Neural cell (in vitro differentiated cells): Measurements from ENCODE around the gene DIRAS1.

ENCODE experiments used
- CTCF ChIP-seq: fragments of 450-650 bp; IDR thresholded peaks from 2 replicates; pipeline ENCODE4 v1.5.1; 2014; ENCODE audit warnings: antibody characterized with exemption, mild to moderate bottlenecking, moderate library complexity; ENCODE audit not compliant: poor library complexity, severe bottlenecking
- EP300 ChIP-seq: fragments of 450-650 bp; conservative IDR thresholded peaks from 2 replicates; pipeline ENCODE4 v1.6.1; 2014; ENCODE audit warnings: antibody characterized with exemption, mild to moderate bottlenecking, moderate library complexity; ENCODE audit not compliant: poor library complexity, severe bottlenecking
- EZH2 ChIP-seq: fragments of 200-600, 300-800 bp; shearing (Covaris generic), sonication (generic); IDR thresholded peaks from 2 replicates; pipeline ENCODE4 v1.6.1; 2014; ENCODE audit warnings: antibody characterized with exemption, low read length, borderline replicate concordance, mild to moderate bottlenecking; ENCODE audit not compliant: insufficient read depth, poor library complexity, severe bottlenecking
- MXI1 ChIP-seq: fragments of 450-650 bp; conservative IDR thresholded peaks from 2 replicates; pipeline ENCODE4 v1.6.1; 2014; ENCODE audit warnings: antibody characterized with exemption, mild to moderate bottlenecking; ENCODE audit not compliant: poor library complexity, severe bottlenecking
- RAD21 ChIP-seq: fragments of 450-650 bp; conservative IDR thresholded peaks from 2 replicates; pipeline ENCODE4 v1.6.1; 2014; ENCODE audit warnings: antibody characterized with exemption, mild to moderate bottlenecking, moderate library complexity
- SMC3 ChIP-seq: fragments of 450-650 bp; conservative IDR thresholded peaks from 2 replicates; pipeline ENCODE4 v1.6.1; 2014; ENCODE audit warnings: antibody characterized with exemption, mild to moderate bottlenecking, moderate library complexity; ENCODE audit not compliant: poor library complexity

DNA sequence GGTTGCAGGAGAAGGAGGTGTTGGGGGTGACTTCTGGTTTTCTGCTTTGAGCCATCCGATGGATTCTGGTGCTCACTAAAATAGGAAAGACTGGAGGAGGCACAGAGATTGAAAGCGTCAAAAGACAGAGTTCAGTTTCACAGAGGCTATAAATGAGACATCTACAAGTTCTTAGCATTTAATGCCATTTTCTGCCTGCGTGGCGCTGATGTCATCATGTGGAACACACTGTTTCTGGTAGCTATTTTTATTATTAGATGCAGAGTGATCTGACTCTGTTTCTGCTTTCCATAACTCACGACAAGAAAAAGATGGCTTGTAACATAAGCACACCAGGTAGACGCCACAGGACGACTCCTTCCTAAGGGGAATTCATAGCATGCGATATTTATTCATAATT lies 21.9 kb upstream of the DIRAS1 start:
- TF ChIP-seq EP300 (no peak), CTCF (no peak), EZH2 (no peak), SMC3 (no peak), RAD21 (no peak), MXI1 (no peak)
